ENCODE measurements around the gene CARD14.

DNA sequence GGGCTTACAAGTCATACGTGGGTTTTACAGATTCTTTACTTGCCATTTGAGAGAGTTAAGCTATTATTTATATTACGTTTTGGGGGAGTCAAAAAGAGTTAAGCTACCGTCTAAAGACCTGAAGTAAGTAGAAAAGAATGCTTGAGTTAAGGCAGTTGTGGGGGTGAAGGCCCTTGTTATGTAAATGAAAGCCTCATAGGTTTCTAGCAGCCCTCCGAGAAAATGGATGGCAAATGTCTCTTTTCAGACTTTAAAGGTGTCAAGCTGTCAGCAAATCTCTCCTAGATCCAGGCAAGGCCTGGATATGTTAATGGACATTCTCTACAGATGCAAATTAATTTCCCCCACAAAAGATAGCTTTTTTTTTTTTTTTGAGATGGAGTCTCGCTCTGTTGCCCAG is 15.7 kb upstream of the CARD14 start:
- TF ChIP-seq, protein P1, sequence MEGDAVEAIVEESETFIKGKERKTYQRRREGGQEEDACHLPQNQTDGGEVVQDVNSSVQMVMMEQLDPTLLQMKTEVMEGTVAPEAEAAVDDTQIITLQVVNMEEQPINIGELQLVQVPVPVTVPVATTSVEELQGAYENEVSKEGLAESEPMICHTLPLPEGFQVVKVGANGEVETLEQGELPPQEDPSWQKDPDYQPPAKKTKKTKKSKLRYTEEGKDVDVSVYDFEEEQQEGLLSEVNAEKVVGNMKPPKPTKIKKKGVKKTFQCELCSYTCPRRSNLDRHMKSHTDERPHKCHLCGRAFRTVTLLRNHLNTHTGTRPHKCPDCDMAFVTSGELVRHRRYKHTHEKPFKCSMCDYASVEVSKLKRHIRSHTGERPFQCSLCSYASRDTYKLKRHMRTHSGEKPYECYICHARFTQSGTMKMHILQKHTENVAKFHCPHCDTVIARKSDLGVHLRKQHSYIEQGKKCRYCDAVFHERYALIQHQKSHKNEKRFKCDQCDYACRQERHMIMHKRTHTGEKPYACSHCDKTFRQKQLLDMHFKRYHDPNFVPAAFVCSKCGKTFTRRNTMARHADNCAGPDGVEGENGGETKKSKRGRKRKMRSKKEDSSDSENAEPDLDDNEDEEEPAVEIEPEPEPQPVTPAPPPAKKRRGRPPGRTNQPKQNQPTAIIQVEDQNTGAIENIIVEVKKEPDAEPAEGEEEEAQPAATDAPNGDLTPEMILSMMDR (IDR thresholded peaks at IDR 0.05): no peak
- no peak for TF ChIP-seq POLR2AphosphoS5 (IDR thresholded peaks at IDR 0.05)
- no peak for TF ChIP-seq POLR2A (IDR thresholded peaks at IDR 0.05)
